Vagina (tissue), 2 donors: ENCODE measurements around the gene DMD. TPM values are rescaled to one million over a fixed set of nuclear protein-coding genes. Genes with fewer than 3 reads are reported as not detected.

Experiments
- DNase-seq, 2 donors: peaks; one replicate each; pipeline ENCODE4 v3.0.0-alpha.2; 2017; ENCODE audit errors: extremely low spot score in 2 of 2
- H3K27ac ChIP-seq: fragments of 200-600 bp; sonication (generic); one replicate; pipeline ENCODE4 v1.5.1; 2019
- H3K27me3 ChIP-seq: fragments of 200-600 bp; sonication (generic); one replicate; pipeline ENCODE4 v1.5.1; 2019
- H3K36me3 ChIP-seq, 2 donors: fragments of 200-600 bp; sonication (generic); one replicate each; pipeline ENCODE4 v1.5.1; 2017 to 2019
- H3K4me1 ChIP-seq: fragments of 200-600 bp; sonication (generic); one replicate; pipeline ENCODE4 v1.5.1; 2019
- H3K4me3 ChIP-seq, 2 donors: fragments of 200-600 bp; sonication (generic); 1 replicate in 1 of 2; 2 replicates in 1 of 2; pipeline ENCODE4 v1.5.1; 2016 to 2019
- H3K9me3 ChIP-seq: fragments of 200-600 bp; sonication (generic); one replicate; pipeline ENCODE4 v1.5.1; 2019
- POLR2A ChIP-seq, 2 donors: fragments of 450-650 bp; IDR thresholded peaks; one replicate each; pipeline ENCODE4 v1.6.1; 2017; ENCODE audit warnings: antibody characterized with exemption in 2 of 2, mild to moderate bottlenecking in 2 of 2, moderate library complexity in 2 of 2
- POLR2AphosphoS5 ChIP-seq, 2 donors: sonication (generic); formaldehyde crosslinking; IDR thresholded peaks; one replicate each; pipeline ENCODE4 v1.9.0; 2017; ENCODE audit warnings: antibody characterized with exemption in 2 of 2, mild to moderate bottlenecking in 2 of 2, low read depth in 1 of 2; ENCODE audit not compliant: insufficient read depth in 1 of 2
- intact Hi-C: fragments of 100-400 bp; cut with DNase I; formaldehyde crosslinking; loops from one replicate; pipeline ENCODE4 v1.15.1; 2023
- total RNA-seq: library from RNA; depleted of rRNA; stranded (reverse); fragments of >200 nt; gene quantifications from one replicate; pipeline ENCODE4 v1.2.3, GENCODE V29; 2016
- TF ChIP-seq, protein P1 (sequence below), 3 experiments: fragments of 450-650 bp in 2 of 3; fragments of 200-600 bp in 1 of 3; sonication (generic) in 1 of 3; IDR thresholded peaks; one replicate each; pipeline ENCODE4 v1.5.1; 2017 to 2019; ENCODE audit warnings: antibody characterized with exemption in 3 of 3, mild to moderate bottlenecking in 2 of 3, moderate library complexity in 2 of 3

Gene DMD
- total RNA-seq, 1 donor from 2014 or later: 25.8 TPM

DNA sequence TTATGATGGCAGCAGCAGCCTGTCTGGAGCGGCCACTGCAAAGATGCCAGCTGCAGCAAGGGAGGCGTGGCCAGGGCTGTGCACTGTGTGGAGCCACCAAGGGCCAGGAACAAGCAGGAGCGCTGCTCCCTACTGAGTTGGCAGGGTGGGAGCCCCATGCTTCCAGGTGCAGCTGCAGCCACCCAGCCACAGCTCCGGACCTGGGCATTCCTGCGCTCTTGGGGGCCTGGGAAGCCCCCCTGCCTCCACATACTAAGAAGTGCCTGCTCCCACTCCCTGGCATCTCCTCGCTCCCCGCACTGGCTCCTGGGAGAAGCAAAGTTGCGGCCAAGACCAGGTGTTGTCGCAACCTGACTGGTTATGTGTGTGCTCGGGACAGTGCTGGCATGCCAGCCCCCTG is 619.8 kb downstream of the DMD start:
- Histone ChIP-seq H3K4me1 (no peaks in the 10 kb centered on the region), H3K27me3 (no peaks in the 10 kb centered on the region), H3K27ac (no peak overlapping the region), H3K36me3 (no peaks in the 10 kb centered on the region), H3K4me3 (no peak overlapping the region), H3K9me3 (no peaks in the 10 kb centered on the region)
- TF ChIP-seq POLR2A (IDR thresholded peaks at IDR 0.05) (no peak), POLR2AphosphoS5 (IDR thresholded peaks at IDR 0.05; ENCODE audit: insufficient read depth in 1 of 2, low read depth in 1 of 2) (no peak)
- TF ChIP-seq, protein P1, sequence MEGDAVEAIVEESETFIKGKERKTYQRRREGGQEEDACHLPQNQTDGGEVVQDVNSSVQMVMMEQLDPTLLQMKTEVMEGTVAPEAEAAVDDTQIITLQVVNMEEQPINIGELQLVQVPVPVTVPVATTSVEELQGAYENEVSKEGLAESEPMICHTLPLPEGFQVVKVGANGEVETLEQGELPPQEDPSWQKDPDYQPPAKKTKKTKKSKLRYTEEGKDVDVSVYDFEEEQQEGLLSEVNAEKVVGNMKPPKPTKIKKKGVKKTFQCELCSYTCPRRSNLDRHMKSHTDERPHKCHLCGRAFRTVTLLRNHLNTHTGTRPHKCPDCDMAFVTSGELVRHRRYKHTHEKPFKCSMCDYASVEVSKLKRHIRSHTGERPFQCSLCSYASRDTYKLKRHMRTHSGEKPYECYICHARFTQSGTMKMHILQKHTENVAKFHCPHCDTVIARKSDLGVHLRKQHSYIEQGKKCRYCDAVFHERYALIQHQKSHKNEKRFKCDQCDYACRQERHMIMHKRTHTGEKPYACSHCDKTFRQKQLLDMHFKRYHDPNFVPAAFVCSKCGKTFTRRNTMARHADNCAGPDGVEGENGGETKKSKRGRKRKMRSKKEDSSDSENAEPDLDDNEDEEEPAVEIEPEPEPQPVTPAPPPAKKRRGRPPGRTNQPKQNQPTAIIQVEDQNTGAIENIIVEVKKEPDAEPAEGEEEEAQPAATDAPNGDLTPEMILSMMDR (IDR thresholded peaks at IDR 0.05): no peak
- DNase-seq: no peak
- intact Hi-C loops: no loop called here

DNA sequence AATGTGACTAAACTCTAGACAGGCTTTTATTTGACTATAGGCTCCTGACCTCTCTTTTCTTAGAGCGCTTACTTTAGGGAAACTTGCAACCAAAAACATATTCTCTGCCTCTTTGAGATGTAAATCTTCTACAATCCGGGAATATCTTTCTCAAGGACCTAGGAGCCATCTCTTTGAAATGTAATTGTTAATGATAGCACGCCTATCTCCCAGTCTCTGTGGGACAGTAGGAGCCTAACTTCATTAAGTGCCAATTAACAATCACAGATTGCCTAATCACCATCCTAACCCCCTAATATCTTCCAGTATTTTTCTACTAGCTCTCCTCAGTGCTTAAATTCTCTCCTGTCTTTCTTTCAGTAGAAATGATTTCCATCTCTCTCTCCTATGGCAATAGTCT is 628.6 kb downstream of the DMD start:
- Histone ChIP-seq H3K27ac (no peak overlapping the region), H3K4me1 (no peaks in the 10 kb centered on the region), H3K9me3 (no peaks in the 10 kb centered on the region), H3K27me3 (no peaks in the 10 kb centered on the region), H3K4me3 (no peak overlapping the region), H3K36me3 (no peaks in the 10 kb centered on the region)
- TF ChIP-seq, protein P1 (IDR thresholded peaks at IDR 0.05): no peak
- TF ChIP-seq POLR2AphosphoS5 (IDR thresholded peaks at IDR 0.05; ENCODE audit: insufficient read depth in 1 of 2, low read depth in 1 of 2) (no peak), POLR2A (IDR thresholded peaks at IDR 0.05) (no peak)
- intact Hi-C loops: no loop called here
- no peak for DNase-seq

- Histone ChIP-seq H3K4me3 (no peak overlapping the region), H3K27ac (no peak overlapping the region), H3K36me3 (no peaks in the 10 kb centered on the region), H3K27me3 (no peaks in the 10 kb centered on the region), H3K4me1 (no peaks in the 10 kb centered on the region), H3K9me3 (no peaks in the 10 kb centered on the region)
- intact Hi-C loops: no loop called here
- DNase-seq: no peak
- TF ChIP-seq, protein P1 (IDR thresholded peaks at IDR 0.05): no peak
- TF ChIP-seq POLR2A (IDR thresholded peaks at IDR 0.05) (no peak), POLR2AphosphoS5 (IDR thresholded peaks at IDR 0.05; ENCODE audit: insufficient read depth in 1 of 2, low read depth in 1 of 2) (no peak)
These were observed 634.5 kb downstream of the DMD start for GRCh38 chrX:32576885-32577284.

DNA sequence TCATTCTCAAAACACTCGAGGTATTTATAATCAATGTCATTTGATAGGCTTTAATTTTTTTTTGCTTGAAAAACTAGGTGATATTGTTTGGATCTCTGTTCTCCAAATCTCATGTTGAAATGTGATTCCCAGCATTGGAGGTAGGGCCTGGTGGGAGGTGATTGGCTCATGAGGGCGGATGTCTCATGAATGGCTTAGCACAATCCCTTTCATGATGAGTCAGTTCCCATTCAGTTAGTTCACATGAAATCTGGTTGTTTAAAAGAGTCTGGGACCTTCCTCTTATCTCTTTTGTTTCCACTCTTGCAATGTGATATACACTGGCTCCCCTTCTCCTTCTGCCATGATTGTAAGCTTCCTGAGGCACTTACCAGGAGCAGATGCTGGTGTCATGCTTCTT is 638.7 kb downstream of the DMD start:
- intact Hi-C loops: no loop called here
- H3K27me3 ChIP-seq: no peaks in the 10 kb centered on the region

DNA sequence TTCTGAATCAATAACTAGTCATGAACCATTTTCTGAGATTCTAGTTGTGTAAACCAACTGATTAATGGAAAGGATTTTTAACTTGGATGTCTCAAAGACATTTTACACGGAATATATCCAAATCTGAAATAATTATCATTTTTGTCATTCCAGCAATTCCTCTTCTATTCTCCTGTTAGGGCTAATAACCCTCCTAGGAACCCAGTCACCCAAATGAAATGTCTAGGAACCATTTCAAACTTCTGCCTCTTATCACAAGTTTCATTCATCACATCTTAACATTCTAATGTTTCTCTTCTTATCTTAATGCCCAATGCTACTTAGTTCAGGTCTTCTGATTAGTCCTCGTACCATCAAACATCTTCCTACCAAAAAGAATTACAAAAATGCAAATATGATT is 639.8 kb downstream of the DMD start:
- Histone ChIP-seq H3K4me1 (no peaks in the 10 kb centered on the region), H3K4me3 (no peak overlapping the region), H3K27ac (no peak overlapping the region), H3K9me3 (no peaks in the 10 kb centered on the region), H3K27me3 (no peaks in the 10 kb centered on the region), H3K36me3 (no peaks in the 10 kb centered on the region)
- intact Hi-C loops: no loop called here
- DNase-seq: no peak
- TF ChIP-seq, protein P1 (IDR thresholded peaks at IDR 0.05): no peak
- TF ChIP-seq POLR2AphosphoS5 (IDR thresholded peaks at IDR 0.05; ENCODE audit: insufficient read depth in 1 of 2, low read depth in 1 of 2): no peak
- TF ChIP-seq POLR2A (IDR thresholded peaks at IDR 0.05): no peak

More for the DNA sequence above, 638.7 kb downstream of the DMD start:
- Histone ChIP-seq H3K9me3 (no peaks in the 10 kb centered on the region), H3K4me3 (no peak overlapping the region), H3K27ac (no peak overlapping the region), H3K36me3 (no peaks in the 10 kb centered on the region), H3K4me1 (no peaks in the 10 kb centered on the region)
- no peak for DNase-seq
- TF ChIP-seq, protein P1 (IDR thresholded peaks at IDR 0.05): no peak
- TF ChIP-seq POLR2AphosphoS5 (IDR thresholded peaks at IDR 0.05; ENCODE audit: insufficient read depth in 1 of 2, low read depth in 1 of 2): no peak
- TF ChIP-seq POLR2A (IDR thresholded peaks at IDR 0.05): no peak
